Activated effector memory CD4-positive, alpha-beta T cell treated with anti-CD3 and anti-CD28 coated beads, Interleukin-2, amount 50 U/mL, for 16 hours (primary cell): ENCODE data around the gene GLDC.
"Not testable (repeated sequence)": the region's sequence is repeated elsewhere in the genome, so short reads cannot be mapped to it uniquely, and the experiment has no call there.

ENCODE experiments used
- DNase-seq: peaks from one replicate; pipeline ENCODE4 v3.0.0-alpha.2; 2020

The GLDC gene

GRCh38 chr9:6562871-6563430 is 82.6 kb downstream of the GLDC start:
- no peak for DNase-seq

- DNase-seq = no peak
Observed at GRCh38 chr9:6562201-6562600, 83.3 kb downstream of the GLDC start.

- DNase-seq = no peak
Observed at GRCh38 chr9:6557883-6558616, 87.5 kb downstream of the GLDC start.

GRCh38 chr9:6553866-6554265 is 91.7 kb downstream of the GLDC start:
- no peak for DNase-seq

GRCh38 chr9:6552498-6553121 is 92.9 kb downstream of the GLDC start:
- no peak for DNase-seq

GRCh38 chr9:6552033-6552432 is 93.5 kb downstream of the GLDC start:
- no peak for DNase-seq

- no peak for DNase-seq
Observed at GRCh38 chr9:6551136-6551535, 94.4 kb downstream of the GLDC start.

- DNase-seq = no peak
Observed at GRCh38 chr9:6549106-6549800, 96.3 kb downstream of the GLDC start.

- no peak for DNase-seq
Observed at GRCh38 chr9:6545017-6545691, 100.4 kb downstream of the GLDC start.

- no peak for DNase-seq
Observed at GRCh38 chr9:6543204-6543603, 102.3 kb downstream of the GLDC start.

- DNase-seq = not testable (repeated sequence)
Observed at GRCh38 chr9:6542617-6543016, 102.9 kb downstream of the GLDC start.

GRCh38 chr9:6538666-6539071 is 106.9 kb downstream of the GLDC start:
- no peak for DNase-seq

GRCh38 chr9:6535594-6535993 is 109.9 kb downstream of the GLDC start:
- DNase-seq = no peak

GRCh38 chr9:6525326-6526045 is 120.0 kb downstream of the GLDC start:
- no peak for DNase-seq

- DNase-seq = no peak
Observed at GRCh38 chr9:6522263-6522662, 123.3 kb downstream of the GLDC start.

GRCh38 chr9:6512085-6512657 is 133.4 kb downstream of the GLDC start:
- DNase-seq = no peak

- DNase-seq = no peak
Observed at GRCh38 chr9:6506571-6506970, 139.0 kb downstream of the GLDC start.

GRCh38 chr9:6502399-6502798 is 143.1 kb downstream of the GLDC start:
- no peak for DNase-seq

- no peak for DNase-seq
Observed at GRCh38 chr9:6501526-6502210, 143.9 kb downstream of the GLDC start.

GRCh38 chr9:6498982-6499381 is 146.5 kb downstream of the GLDC start:
- DNase-seq = no peak

GRCh38 chr9:6495466-6495865 is 150.1 kb downstream of the GLDC start:
- no peak for DNase-seq

- DNase-seq = no peak
Observed at GRCh38 chr9:6490863-6491262, 154.7 kb downstream of the GLDC start.
